Measurements from ENCODE around the gene THY1.
"Not testable (repeated sequence)": the region's sequence is repeated elsewhere in the genome, so short reads cannot be mapped to it uniquely, and the experiment has no call there.

THY1 gene

GRCh38 chr11:119391275-119391674, 31.7 kb downstream of the THY1 start:
- peak; percentile 1 for DNase-seq (ENCODE audit: extremely low spot score)
- CTCF ChIA-PET = interaction anchor here (0.7 to 1.1 kb wide), 2 partner anchors 10 to 12 kb away, joined by 3 read pairs; no protein-coding TSS in a partner anchor
- TF ChIP-seq, protein P1, sequence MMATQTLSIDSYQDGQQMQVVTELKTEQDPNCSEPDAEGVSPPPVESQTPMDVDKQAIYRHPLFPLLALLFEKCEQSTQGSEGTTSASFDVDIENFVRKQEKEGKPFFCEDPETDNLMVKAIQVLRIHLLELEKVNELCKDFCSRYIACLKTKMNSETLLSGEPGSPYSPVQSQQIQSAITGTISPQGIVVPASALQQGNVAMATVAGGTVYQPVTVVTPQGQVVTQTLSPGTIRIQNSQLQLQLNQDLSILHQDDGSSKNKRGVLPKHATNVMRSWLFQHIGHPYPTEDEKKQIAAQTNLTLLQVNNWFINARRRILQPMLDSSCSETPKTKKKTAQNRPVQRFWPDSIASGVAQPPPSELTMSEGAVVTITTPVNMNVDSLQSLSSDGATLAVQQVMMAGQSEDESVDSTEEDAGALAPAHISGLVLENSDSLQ (IDR thresholded peaks at IDR 0.05) = no peak
- TF ChIP-seq BHLHE40 (IDR thresholded peaks at IDR 0.05; ENCODE audit: borderline replicate concordance) (no peak), HDGF (IDR thresholded peaks at IDR 0.05; ENCODE audit: borderline replicate concordance) (no peak), CTBP1 (IDR thresholded peaks at IDR 0.05; ENCODE audit: borderline replicate concordance) (no peak), NFRKB (IDR thresholded peaks at IDR 0.05) (no peak), LEF1 (IDR thresholded peaks at IDR 0.05; ENCODE audit: borderline replicate concordance) (no peak), L3MBTL2 (conservative IDR thresholded peaks at IDR 0.05) (no peak), SP1 (IDR thresholded peaks at IDR 0.05) (no peak), ARNT (IDR thresholded peaks at IDR 0.05) (no peak), ELF4 (IDR thresholded peaks at IDR 0.05) (no peak), FOXM1 (IDR thresholded peaks at IDR 0.05; ENCODE audit: borderline replicate concordance) (no peak), ZNF384 (IDR thresholded peaks at IDR 0.05) (no peak), SUZ12 (IDR thresholded peaks at IDR 0.05) (no peak)
- POLR2A ChIA-PET = no interaction called here

GRCh38 chr11:119389611-119390254, 33.2 kb downstream of the THY1 start:
- ChIA-PET CTCF (interaction anchor here (0.6 to 1.0 kb wide), 3 partner anchors 9 to 64 kb away, joined by 3 to 5 read pairs (median 3); partner anchors contain the start of gene USP2), POLR2A (interaction anchor here (0.7 kb wide), 1 partner anchor 294 kb away, joined by 3 read pairs; a partner anchor contains a TSS)

DNA sequence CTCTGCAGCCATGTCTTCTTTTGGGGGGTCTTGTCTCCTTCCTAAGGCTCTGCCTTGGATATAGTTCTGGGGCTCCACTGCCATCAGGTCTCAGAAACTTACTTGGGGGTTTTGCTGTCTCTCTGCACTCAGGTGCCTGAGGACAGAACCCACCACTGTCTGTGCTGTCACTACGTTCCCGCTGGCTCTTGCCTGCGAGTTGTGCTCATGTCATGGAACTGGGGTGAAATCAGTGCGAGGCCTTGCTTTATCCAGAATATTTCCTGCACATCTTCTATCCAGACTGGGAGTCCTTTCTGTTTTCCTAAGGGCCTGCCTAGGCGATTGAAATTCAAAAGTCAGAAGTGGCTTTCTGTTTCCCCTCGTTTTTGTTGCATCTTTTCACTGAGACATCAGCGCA, 34.9 kb downstream of the THY1 start:
- TF ChIP-seq SP1 (IDR thresholded peaks at IDR 0.05) = no peak
- TF ChIP-seq FOXA1 (IDR thresholded peaks at IDR 0.05) = no peak
- TF ChIP-seq ARNT (IDR thresholded peaks at IDR 0.05) = no peak
- no peak for TF ChIP-seq LEF1 (IDR thresholded peaks at IDR 0.05; ENCODE audit: borderline replicate concordance)
- TF ChIP-seq HDGF (IDR thresholded peaks at IDR 0.05; ENCODE audit: borderline replicate concordance) = no peak
- TF ChIP-seq, protein P1 (IDR thresholded peaks at IDR 0.05) = no peak
- no peak for TF ChIP-seq BHLHE40 (IDR thresholded peaks at IDR 0.05; ENCODE audit: borderline replicate concordance)
- no peak for TF ChIP-seq L3MBTL2 (conservative IDR thresholded peaks at IDR 0.05)
- no peak for TF ChIP-seq ZNF384 (IDR thresholded peaks at IDR 0.05)
- no peak for TF ChIP-seq SUZ12 (IDR thresholded peaks at IDR 0.05)
- no peak for TF ChIP-seq FOXK2 (IDR thresholded peaks at IDR 0.05)
- no peak for TF ChIP-seq NFRKB (IDR thresholded peaks at IDR 0.05)
- ChIA-PET POLR2A (no interaction called here), CTCF (no interaction called here)
- peak; percentile 1 for DNase-seq (ENCODE audit: extremely low spot score)

More at GRCh38 chr11:119389611-119390254, 33.2 kb downstream of the THY1 start:
- TF ChIP-seq ELF4 (IDR thresholded peaks at IDR 0.05) (no peak), ZNF384 (IDR thresholded peaks at IDR 0.05) (no peak), TARDBP (IDR thresholded peaks at IDR 0.05) (no peak), HDGF (IDR thresholded peaks at IDR 0.05; ENCODE audit: borderline replicate concordance) (no peak), BHLHE40 (IDR thresholded peaks at IDR 0.05; ENCODE audit: borderline replicate concordance) (no peak), CTBP1 (IDR thresholded peaks at IDR 0.05; ENCODE audit: borderline replicate concordance) (no peak), SUZ12 (IDR thresholded peaks at IDR 0.05) (no peak), FOXK2 (IDR thresholded peaks at IDR 0.05) (no peak), FOXM1 (IDR thresholded peaks at IDR 0.05; ENCODE audit: borderline replicate concordance) (no peak), FOXA1 (IDR thresholded peaks at IDR 0.05) (no peak), NFRKB (IDR thresholded peaks at IDR 0.05) (no peak), ARNT (IDR thresholded peaks at IDR 0.05) (no peak), LEF1 (IDR thresholded peaks at IDR 0.05; ENCODE audit: borderline replicate concordance) (no peak), SP1 (IDR thresholded peaks at IDR 0.05) (no peak), L3MBTL2 (conservative IDR thresholded peaks at IDR 0.05) (no peak)
- TF ChIP-seq, protein P1 (IDR thresholded peaks at IDR 0.05) = no peak
- peak; percentile 45 for DNase-seq (ENCODE audit: extremely low spot score)

DNA sequence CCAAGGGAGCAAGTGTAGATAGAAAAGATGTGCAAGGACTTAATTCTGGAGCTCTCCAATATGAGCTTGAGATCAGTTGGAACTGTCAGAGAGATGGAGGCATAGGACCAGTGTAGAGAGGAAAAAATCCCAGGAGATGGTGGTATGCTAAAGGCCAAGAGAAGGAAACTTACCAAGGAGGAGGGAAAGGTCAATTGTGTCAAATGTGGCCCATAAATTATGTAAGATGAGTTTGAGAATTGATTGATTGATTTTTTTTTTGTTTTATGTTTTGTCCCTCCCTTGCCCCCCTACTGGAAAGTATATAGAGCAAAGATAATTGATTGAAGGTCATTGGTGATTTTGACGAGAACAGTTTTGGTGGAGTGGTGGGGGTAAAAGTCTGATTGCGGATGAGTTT, 38.6 kb downstream of the THY1 start:
- TF ChIP-seq, protein P1 (IDR thresholded peaks at IDR 0.05) = peak; percentile 53
- TF ChIP-seq NFRKB (IDR thresholded peaks at IDR 0.05) (no peak), ELF4 (IDR thresholded peaks at IDR 0.05) (no peak), ARNT (IDR thresholded peaks at IDR 0.05) (no peak), SUZ12 (IDR thresholded peaks at IDR 0.05) (no peak)
- CTCF ChIA-PET = no interaction called here
- DNase-seq (ENCODE audit: extremely low spot score) = peak; percentile 3
- POLR2A ChIA-PET = no interaction called here

DNA sequence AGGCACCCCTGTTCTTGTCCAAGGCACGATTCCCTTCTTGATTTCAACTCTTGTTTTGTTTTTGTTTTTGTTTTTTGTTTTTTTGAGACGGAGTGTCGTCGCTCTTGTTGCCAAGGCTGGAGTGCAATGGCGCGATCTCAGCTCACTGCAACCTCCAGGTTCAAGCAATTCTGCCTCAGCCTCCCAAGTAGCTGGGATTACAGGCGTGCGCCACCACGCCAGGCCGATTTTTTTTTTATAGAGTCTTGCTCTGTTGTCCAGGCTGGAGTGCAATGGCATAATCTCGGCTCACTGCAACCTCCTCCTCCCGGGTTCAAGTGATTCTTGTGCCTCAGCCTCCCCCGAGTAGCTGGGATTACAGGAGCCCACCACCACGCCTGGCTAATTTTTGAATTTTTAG, 40.5 kb downstream of the THY1 start:
- CTCF ChIA-PET = interaction anchor here (0.6 to 0.8 kb wide), 2 partner anchors 35 to 176 kb away, joined by 3 read pairs; partner anchors contain the start of gene CBL
- POLR2A ChIA-PET; DNase-seq (ENCODE audit: extremely low spot score): not testable (repeated sequence)

- ChIA-PET POLR2A (no interaction called here), CTCF (interaction anchor here (0.6 to 1.9 kb wide), 3 partner anchors 34 to 176 kb away, joined by 3 to 4 read pairs (median 3); partner anchors contain the start of gene CBL)
- no peak for TF ChIP-seq LEF1 (IDR thresholded peaks at IDR 0.05; ENCODE audit: borderline replicate concordance)
- TF ChIP-seq, protein P1 (IDR thresholded peaks at IDR 0.05) = no peak
- TF ChIP-seq ZNF384 (IDR thresholded peaks at IDR 0.05) = no peak
- no peak for TF ChIP-seq BHLHE40 (IDR thresholded peaks at IDR 0.05; ENCODE audit: borderline replicate concordance)
- TF ChIP-seq SUZ12 (IDR thresholded peaks at IDR 0.05) = no peak
- no peak for TF ChIP-seq FOXA1 (IDR thresholded peaks at IDR 0.05)
- no peak for TF ChIP-seq FOXK2 (IDR thresholded peaks at IDR 0.05)
- no peak for TF ChIP-seq CTBP1 (IDR thresholded peaks at IDR 0.05; ENCODE audit: borderline replicate concordance)
- TF ChIP-seq L3MBTL2 (conservative IDR thresholded peaks at IDR 0.05) = no peak
- TF ChIP-seq SP1 (IDR thresholded peaks at IDR 0.05) = no peak
- no peak for TF ChIP-seq HDGF (IDR thresholded peaks at IDR 0.05; ENCODE audit: borderline replicate concordance)
- no peak for TF ChIP-seq TARDBP (IDR thresholded peaks at IDR 0.05)
- TF ChIP-seq ELF4 (IDR thresholded peaks at IDR 0.05) = no peak
- no peak for TF ChIP-seq FOXM1 (IDR thresholded peaks at IDR 0.05; ENCODE audit: borderline replicate concordance)
- TF ChIP-seq NFRKB (IDR thresholded peaks at IDR 0.05) = no peak
- no peak for TF ChIP-seq ARNT (IDR thresholded peaks at IDR 0.05)
- peak; percentile 8 for DNase-seq (ENCODE audit: extremely low spot score)
These were observed 40.9 kb downstream of the THY1 start for GRCh38 chr11:119382101-119382500.
